HepG2 (cell line): ENCODE results near the gene PCGF3. TPM values are rescaled to one million over a fixed set of nuclear protein-coding genes. Genes with fewer than 3 reads are reported as not detected.
A peak's percentile ranks its signal among the peaks of the same experiment; 100 is the strongest.

ENCODE experiments used
- AGO1 ChIP-seq: fragments of 200-400 bp; formaldehyde crosslinking; IDR thresholded peaks from 2 replicates; pipeline ENCODE4 v1.6.1; 2017; ENCODE audit warnings: mild to moderate bottlenecking, low read depth, low read length, moderate library complexity; ENCODE audit not compliant: poor library complexity, severe bottlenecking
- ATF7-NPFF ChIP-seq: sonication (generic); formaldehyde crosslinking; IDR thresholded peaks from 2 replicates; pipeline ENCODE4 v1.8.1; 2023; ENCODE audit warnings: mild to moderate bottlenecking, low read depth, missing genetic modification reagents, moderate library complexity
- CBFB ChIP-seq: sonication (generic); formaldehyde crosslinking; IDR thresholded peaks from 2 replicates; pipeline ENCODE4 v1.4.0; 2020; ENCODE audit warnings: missing genetic modification reagents
- FOXO4 ChIP-seq: sonication (generic); formaldehyde crosslinking; conservative IDR thresholded peaks from 2 replicates; pipeline ENCODE4 v1.8.1; 2023; ENCODE audit warnings: missing genetic modification reagents
- HDAC2 ChIP-seq: sonication (generic); formaldehyde crosslinking; IDR thresholded peaks from 2 replicates; pipeline ENCODE4 v1.4.0; 2020; ENCODE audit warnings: missing genetic modification reagents
- HMG20A ChIP-seq: IDR thresholded peaks from 2 replicates; pipeline ENCODE4 v1.6.1; 2016; ENCODE audit warnings: borderline replicate concordance
- HNRNPL ChIP-seq: fragments of 200-400 bp; formaldehyde crosslinking; IDR thresholded peaks from 2 replicates; pipeline ENCODE4 v1.6.1; 2017; ENCODE audit warnings: mild to moderate bottlenecking, low read depth, low read length
- IRX3 ChIP-seq: sonication (generic); formaldehyde crosslinking; IDR thresholded peaks from 2 replicates; pipeline ENCODE4 v1.8.1; 2023; ENCODE audit warnings: mild to moderate bottlenecking, low read depth, missing genetic modification reagents, borderline replicate concordance
- NFYB ChIP-seq: sonication (generic); formaldehyde crosslinking; IDR thresholded peaks from 2 replicates; pipeline ENCODE4 v1.4.0; 2020; ENCODE audit warnings: missing genetic modification reagents
- NR2F2 ChIP-seq: IDR thresholded peaks from 2 replicates; pipeline ENCODE4 v1.6.1; 2012; ENCODE audit warnings: low read depth, inconsistent platforms, borderline replicate concordance
- NR2F6 ChIP-seq, 2 experiments: IDR thresholded peaks; 2 replicates each; pipeline ENCODE4 v1.6.1; 2016; ENCODE audit warnings: antibody characterized with exemption in 1 of 2, mild to moderate bottlenecking in 1 of 2
- POLR2AphosphoS5 ChIP-seq: IDR thresholded peaks from 2 replicates; pipeline ENCODE4 v1.6.1; 2012; ENCODE audit warnings: low read depth, low read length
- POLR2G ChIP-seq: fragments of 200-400 bp; formaldehyde crosslinking; IDR thresholded peaks from 2 replicates; pipeline ENCODE4 v1.6.1; 2018; ENCODE audit warnings: mild to moderate bottlenecking, low read depth, low read length, moderate library complexity
- THYN1 ChIP-seq: sonication (generic); formaldehyde crosslinking; IDR thresholded peaks from 2 replicates; pipeline ENCODE4 v1.8.1; 2023; ENCODE audit warnings: low read depth, mild to moderate bottlenecking, moderate library complexity, missing genetic modification reagents, borderline replicate concordance
- ZFP82 ChIP-seq: sonication (generic); formaldehyde crosslinking; IDR thresholded peaks from 2 replicates; pipeline ENCODE4 v1.5.1; 2020; ENCODE audit warnings: mild to moderate bottlenecking, missing genetic modification reagents, borderline replicate concordance
- ZGPAT ChIP-seq: IDR thresholded peaks from 2 replicates; pipeline ENCODE4 v1.6.1; 2016; ENCODE audit warnings: mild to moderate bottlenecking
- ZNF296 ChIP-seq: sonication (generic); formaldehyde crosslinking; conservative IDR thresholded peaks from 2 replicates; pipeline ENCODE4 v1.5.0; 2020; ENCODE audit warnings: mild to moderate bottlenecking, missing genetic modification reagents
- ZNF749 ChIP-seq: sonication (generic); formaldehyde crosslinking; IDR thresholded peaks from 2 replicates; pipeline ENCODE4 v1.8.0; 2022; ENCODE audit warnings: mild to moderate bottlenecking, missing genetic modification reagents, moderate library complexity, borderline replicate concordance
- ZNF839 ChIP-seq: sonication (generic); formaldehyde crosslinking; IDR thresholded peaks from 2 replicates; pipeline ENCODE4 v1.4.0; 2020; ENCODE audit warnings: missing genetic modification reagents, mild to moderate bottlenecking, borderline replicate concordance
- polyA plus RNA-seq, 8 experiments: library from polyadenylated mRNA; depleted of rRNA in 3 of 8; stranded (reverse) in 7 of 8; unstranded in 1 of 8; fragments of >200 nt; fragmentation: Illumina TruSeq in 4 of 8; extraction: Trizol in 4 of 8; gene quantifications; 2 replicates each; pipeline versions ENCODE4 v1.2.1 to v1.2.3, GENCODE V29; 2011 to 2016; ENCODE audit warnings: low read depth in 4 of 8, missing spikeins in 1 of 8, mixed read lengths in 1 of 8; ENCODE audit not compliant: insufficient read depth in 1 of 8
- total RNA-seq, 5 experiments: library from RNA; depleted of rRNA; stranded (reverse); fragments of >200 nt; fragmentation: Illumina TruSeq; extraction: Trizol; gene quantifications; 2 replicates each; pipeline ENCODE4 v1.2.3, GENCODE V29; 2016; ENCODE audit warnings: low read depth in 1 of 5
- TF ChIP-seq, protein P1 (sequence below): sonication (generic); formaldehyde crosslinking; IDR thresholded peaks from 2 replicates; pipeline ENCODE4 v1.4.0; 2020; ENCODE audit warnings: mild to moderate bottlenecking, low read depth, missing genetic modification reagents

The PCGF3 gene
- total and polyA plus RNA-seq, 2 of the 13 experiments (the other 11 are each of a cell fraction or from before 2014, with no cell fraction given): 28.6 to 66.2 TPM

- no peak for TF ChIP-seq FOXO4
- no peak for TF ChIP-seq HDAC2 (CRISPR knock-in tag)
- TF ChIP-seq AGO1: peak; percentile 17
- TF ChIP-seq, protein P1, sequence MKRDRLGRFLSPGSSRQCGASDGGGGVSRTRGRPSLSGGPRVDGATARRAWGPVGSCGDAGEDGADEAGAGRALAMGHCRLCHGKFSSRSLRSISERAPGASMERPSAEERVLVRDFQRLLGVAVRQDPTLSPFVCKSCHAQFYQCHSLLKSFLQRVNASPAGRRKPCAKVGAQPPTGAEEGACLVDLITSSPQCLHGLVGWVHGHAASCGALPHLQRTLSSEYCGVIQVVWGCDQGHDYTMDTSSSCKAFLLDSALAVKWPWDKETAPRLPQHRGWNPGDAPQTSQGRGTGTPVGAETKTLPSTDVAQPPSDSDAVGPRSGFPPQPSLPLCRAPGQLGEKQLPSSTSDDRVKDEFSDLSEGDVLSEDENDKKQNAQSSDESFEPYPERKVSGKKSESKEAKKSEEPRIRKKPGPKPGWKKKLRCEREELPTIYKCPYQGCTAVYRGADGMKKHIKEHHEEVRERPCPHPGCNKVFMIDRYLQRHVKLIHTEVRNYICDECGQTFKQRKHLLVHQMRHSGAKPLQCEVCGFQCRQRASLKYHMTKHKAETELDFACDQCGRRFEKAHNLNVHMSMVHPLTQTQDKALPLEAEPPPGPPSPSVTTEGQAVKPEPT (CRISPR knock-in tag): no peak
- no peak for TF ChIP-seq ATF7-NPFF (CRISPR knock-in tag)
- no peak for TF ChIP-seq HMG20A
- TF ChIP-seq POLR2G: peak; percentile 37
- TF ChIP-seq ZNF296: no peak
- TF ChIP-seq NR2F2: 0 out of 2 replicates have a peak, but pooled peaks have one; percentile 15
- no peak for TF ChIP-seq NR2F6 (IDR thresholded peaks at IDR 0.05)
- no peak for TF ChIP-seq NR2F6 (CRISPR knock-in tag; IDR thresholded peaks at IDR 0.05)
- TF ChIP-seq ZFP82 (CRISPR knock-in tag): no peak
- peak; percentile 41; the same call in 1 of the 2 replicates for TF ChIP-seq POLR2AphosphoS5
- no peak for TF ChIP-seq THYN1 (CRISPR knock-in tag)
- no peak for TF ChIP-seq ZNF839
- no peak for TF ChIP-seq ZGPAT
- TF ChIP-seq HNRNPL: no peak
- no peak for TF ChIP-seq CBFB
- no peak for TF ChIP-seq ZNF749 (CRISPR knock-in tag)
- TF ChIP-seq IRX3 (CRISPR knock-in tag): no peak
- TF ChIP-seq NFYB (CRISPR knock-in tag): no peak
Observed at GRCh38 chr4:766152-766515, 60.5 kb downstream of the PCGF3 start (continued).
